ENCODE measurements around the gene RAB24. TPM values are rescaled to one million over a fixed set of nuclear protein-coding genes. Genes with fewer than 3 reads are reported as not detected.

Gene RAB24
- total RNA-seq, 4 donors from 2014 or later = 20.0 to 35.4 (median 31.1) TPM

DNA sequence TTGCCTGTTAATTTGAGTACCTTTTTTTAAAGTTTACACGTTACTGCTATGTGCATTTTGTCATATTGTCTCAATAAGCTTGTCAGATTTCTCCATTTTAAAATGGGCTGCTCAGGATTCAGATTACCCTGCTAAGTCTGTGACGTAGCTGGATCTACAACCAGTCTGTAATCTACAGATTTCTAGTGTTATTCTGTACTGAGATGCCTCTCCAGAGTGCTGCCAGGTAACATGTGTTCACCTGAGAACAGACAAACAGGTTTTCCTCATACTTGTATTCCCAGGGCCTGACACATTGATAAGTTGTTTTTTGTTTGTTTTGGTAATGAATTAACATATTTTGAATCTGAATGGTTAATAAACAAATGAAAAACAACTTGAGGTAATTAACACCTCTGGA, 15.3 kb downstream of the RAB24 start:
- intact Hi-C loops (cut with DNase I) = no loop called here
- H3K36me3 ChIP-seq = peaks cover 58 to 100% (median 92%) of the 10 kb centered on the region in 4 donors
- no peak for DNase-seq (ENCODE audit: extremely low spot score)
- H3K27ac ChIP-seq (replicated peaks in 1 of 4) = no peak overlapping the region
- no peaks in the 10 kb centered on the region for H3K4me1 ChIP-seq
- H3K4me3 ChIP-seq = no peak overlapping the region
- WGBS = 87% methylated on average over 2 of the region's 2 CpGs
- no peaks in the 10 kb centered on the region for H3K9me3 ChIP-seq
- no peaks in the 10 kb centered on the region for H3K27me3 ChIP-seq
- TF ChIP-seq POLR2A (IDR thresholded peaks at IDR 0.05; ENCODE audit: low read depth) (no peak), POLR2AphosphoS5 (IDR thresholded peaks at IDR 0.05) (no peak), EP300 (IDR thresholded peaks at IDR 0.05) (no peak)
- TF ChIP-seq, protein P1, sequence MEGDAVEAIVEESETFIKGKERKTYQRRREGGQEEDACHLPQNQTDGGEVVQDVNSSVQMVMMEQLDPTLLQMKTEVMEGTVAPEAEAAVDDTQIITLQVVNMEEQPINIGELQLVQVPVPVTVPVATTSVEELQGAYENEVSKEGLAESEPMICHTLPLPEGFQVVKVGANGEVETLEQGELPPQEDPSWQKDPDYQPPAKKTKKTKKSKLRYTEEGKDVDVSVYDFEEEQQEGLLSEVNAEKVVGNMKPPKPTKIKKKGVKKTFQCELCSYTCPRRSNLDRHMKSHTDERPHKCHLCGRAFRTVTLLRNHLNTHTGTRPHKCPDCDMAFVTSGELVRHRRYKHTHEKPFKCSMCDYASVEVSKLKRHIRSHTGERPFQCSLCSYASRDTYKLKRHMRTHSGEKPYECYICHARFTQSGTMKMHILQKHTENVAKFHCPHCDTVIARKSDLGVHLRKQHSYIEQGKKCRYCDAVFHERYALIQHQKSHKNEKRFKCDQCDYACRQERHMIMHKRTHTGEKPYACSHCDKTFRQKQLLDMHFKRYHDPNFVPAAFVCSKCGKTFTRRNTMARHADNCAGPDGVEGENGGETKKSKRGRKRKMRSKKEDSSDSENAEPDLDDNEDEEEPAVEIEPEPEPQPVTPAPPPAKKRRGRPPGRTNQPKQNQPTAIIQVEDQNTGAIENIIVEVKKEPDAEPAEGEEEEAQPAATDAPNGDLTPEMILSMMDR (IDR thresholded peaks at IDR 0.05) = no peak

DNA sequence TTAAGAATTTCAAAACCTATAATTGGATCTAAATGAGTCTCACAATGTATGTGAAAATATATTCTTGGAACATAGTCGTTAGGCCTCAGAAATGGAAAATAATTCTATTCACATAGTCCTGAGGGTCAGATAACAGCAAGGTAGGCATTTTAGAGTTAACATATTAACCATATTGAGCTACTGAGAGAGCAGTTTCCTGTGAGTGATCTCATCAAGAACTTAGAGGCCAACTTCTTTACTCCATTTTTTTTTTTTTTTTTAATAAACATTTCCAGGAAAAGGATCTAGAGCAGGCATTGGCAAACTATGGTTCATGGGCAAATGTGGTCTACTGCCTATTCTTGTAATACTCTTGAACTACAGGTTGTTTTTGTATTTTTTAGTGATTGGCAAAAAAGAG, 26.6 kb downstream of the RAB24 start:
- Histone ChIP-seq H3K9me3 (no peaks in the 10 kb centered on the region), H3K4me1 (no peaks in the 10 kb centered on the region), H3K4me3 (no peak overlapping the region), H3K36me3 (peaks cover 32 to 89% (median 69%) of the 10 kb centered on the region in 4 donors), H3K27me3 (no peaks in the 10 kb centered on the region), H3K27ac (replicated peaks in 1 of 4) (peak overlapping the region in 1 of 4 donors; percentile 33)
- TF ChIP-seq, protein P1 (IDR thresholded peaks at IDR 0.05) = no peak
- TF ChIP-seq POLR2AphosphoS5 (IDR thresholded peaks at IDR 0.05) (no peak), POLR2A (IDR thresholded peaks at IDR 0.05; ENCODE audit: low read depth) (no peak)
- WGBS = 55% methylated on average over 1 of the region's 1 CpG
- no peak for DNase-seq (ENCODE audit: extremely low spot score)
- intact Hi-C loops (cut with DNase I) = no loop called here

DNA sequence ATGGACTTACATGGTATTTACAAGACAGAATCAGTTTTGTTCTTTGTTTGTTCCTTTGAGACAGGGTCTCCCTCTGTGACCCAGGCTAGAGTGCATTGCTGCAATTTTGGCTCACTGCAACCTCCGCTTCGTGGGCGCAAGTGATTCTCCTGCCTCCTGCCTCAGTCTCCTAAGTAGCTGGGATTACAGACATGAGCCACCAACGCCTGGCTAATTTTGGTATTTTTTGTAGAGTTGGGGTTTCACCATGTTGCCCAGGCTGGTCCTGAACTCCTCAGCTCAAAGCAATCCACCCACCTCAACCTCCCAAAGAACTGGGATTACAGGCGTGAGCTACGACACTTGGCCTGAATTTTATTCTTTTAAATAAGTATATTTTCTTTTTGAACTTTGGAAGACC, 27.6 kb downstream of the RAB24 start:
- WGBS = 79% methylated on average over 6 of the region's 6 CpGs
- intact Hi-C loops (cut with DNase I) = no loop called here
- H3K4me1 ChIP-seq = no peaks in the 10 kb centered on the region
- H3K27me3 ChIP-seq = no peaks in the 10 kb centered on the region
- no peak overlapping the region for H3K27ac ChIP-seq (replicated peaks in 1 of 4)
- no peaks in the 10 kb centered on the region for H3K9me3 ChIP-seq
- DNase-seq (ENCODE audit: extremely low spot score) = no peak
- TF ChIP-seq, protein P1 (IDR thresholded peaks at IDR 0.05) = no peak
- no peak for TF ChIP-seq POLR2AphosphoS5 (IDR thresholded peaks at IDR 0.05)
- no peak for TF ChIP-seq POLR2A (IDR thresholded peaks at IDR 0.05; ENCODE audit: low read depth)
- no peak for TF ChIP-seq EP300 (IDR thresholded peaks at IDR 0.05)
- H3K36me3 ChIP-seq = peaks cover 35 to 89% (median 70%) of the 10 kb centered on the region in 4 donors
- H3K4me3 ChIP-seq = no peak overlapping the region

DNA sequence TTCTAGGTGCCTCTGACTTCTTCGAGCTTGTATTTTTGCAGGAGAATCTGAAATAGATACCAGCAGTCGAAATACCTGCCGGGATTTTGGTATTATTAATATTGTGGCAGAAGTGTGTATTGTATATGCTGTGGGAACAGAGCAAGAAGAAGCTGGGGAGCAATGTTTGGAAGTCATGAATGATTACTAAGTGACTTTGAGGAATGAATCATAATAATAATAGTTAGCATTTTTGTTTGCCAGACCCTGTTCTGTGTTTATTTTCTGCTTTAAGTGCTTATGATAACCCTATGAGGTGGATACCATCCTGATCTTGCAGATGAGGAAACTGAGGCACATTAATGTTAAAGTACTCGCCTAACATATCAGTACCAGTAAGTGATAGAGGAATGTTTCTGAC, 32.4 kb downstream of the RAB24 start:
- DNase-seq (ENCODE audit: extremely low spot score) = no peak
- H3K4me1 ChIP-seq = no peaks in the 10 kb centered on the region
- H3K9me3 ChIP-seq = no peaks in the 10 kb centered on the region
- peaks cover 47 to 93% (median 82%) of the 10 kb centered on the region in 4 donors for H3K36me3 ChIP-seq
- no peaks in the 10 kb centered on the region for H3K27me3 ChIP-seq
- intact Hi-C loops (cut with DNase I) = no loop called here
- no peak overlapping the region for H3K4me3 ChIP-seq
- 91% methylated on average over 4 of the region's 4 CpGs for WGBS
- H3K27ac ChIP-seq (replicated peaks in 1 of 4) = no peak overlapping the region
- no peak for TF ChIP-seq POLR2AphosphoS5 (IDR thresholded peaks at IDR 0.05)
- TF ChIP-seq EP300 (IDR thresholded peaks at IDR 0.05) = no peak
- TF ChIP-seq, protein P1 (IDR thresholded peaks at IDR 0.05) = no peak
- no peak for TF ChIP-seq POLR2A (IDR thresholded peaks at IDR 0.05; ENCODE audit: low read depth)

DNA sequence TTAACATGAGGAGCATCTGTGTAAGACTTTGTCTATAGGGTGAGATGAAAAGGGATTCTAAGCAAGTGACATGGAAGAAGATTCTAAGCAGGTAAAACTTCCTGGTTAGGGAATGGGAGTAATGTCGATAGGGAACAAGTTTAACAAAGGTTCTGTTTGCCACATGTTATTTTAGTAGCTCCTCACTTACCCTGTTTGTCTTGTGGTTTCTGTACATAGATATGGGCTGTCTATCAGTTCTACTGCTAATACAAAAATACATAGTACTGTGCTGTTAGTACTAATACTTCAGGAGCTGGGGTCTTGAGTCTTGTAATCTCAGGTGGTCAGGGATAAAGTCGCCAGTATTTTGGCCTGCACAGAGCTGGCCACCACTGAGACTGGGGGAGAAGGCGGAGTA, 32.9 kb downstream of the RAB24 start:
- Histone ChIP-seq H3K36me3 (peaks cover 47 to 93% (median 82%) of the 10 kb centered on the region in 4 donors), H3K4me1 (no peaks in the 10 kb centered on the region), H3K4me3 (no peak overlapping the region), H3K27me3 (no peaks in the 10 kb centered on the region), H3K9me3 (no peaks in the 10 kb centered on the region), H3K27ac (replicated peaks in 1 of 4) (no peak overlapping the region)
- 97% methylated on average over 3 of the region's 3 CpGs for WGBS
- intact Hi-C loops (cut with DNase I) = no loop called here
- TF ChIP-seq, protein P1 (IDR thresholded peaks at IDR 0.05) = no peak
- TF ChIP-seq POLR2AphosphoS5 (IDR thresholded peaks at IDR 0.05) = no peak
- no peak for TF ChIP-seq EP300 (IDR thresholded peaks at IDR 0.05)
- no peak for TF ChIP-seq POLR2A (IDR thresholded peaks at IDR 0.05; ENCODE audit: low read depth)
- DNase-seq (ENCODE audit: extremely low spot score) = no peak

Measured in esophagus muscularis mucosa (tissue), 4 donors.